Osteocyte (in vitro differentiated cells): ENCODE measurements around the gene CTSC. TPM values are rescaled to one million over a fixed set of nuclear protein-coding genes. Genes with fewer than 3 reads are reported as not detected.

ENCODE experiments used
- DNase-seq: peaks from one replicate; pipeline ENCODE4 v3.0.0; 2021; ENCODE audit warnings: mixed read lengths; ENCODE audit not compliant: unreplicated experiment; ENCODE audit errors: extremely low spot score
- H3K27ac Mint-ChIP-seq: one replicate; pipeline ENCODE4 v1.8.0; 2021; ENCODE audit warnings: mild to moderate bottlenecking, mixed read lengths; ENCODE audit not compliant: unreplicated experiment
- H3K27me3 Mint-ChIP-seq: one replicate; pipeline ENCODE4 v1.8.0; 2021; ENCODE audit warnings: mixed read lengths; ENCODE audit not compliant: unreplicated experiment
- H3K36me3 Mint-ChIP-seq: one replicate; pipeline ENCODE4 v1.8.0; 2021; ENCODE audit warnings: mixed read lengths; ENCODE audit not compliant: unreplicated experiment
- H3K4me1 Mint-ChIP-seq: one replicate; pipeline ENCODE4 v1.8.0; 2021; ENCODE audit warnings: mixed read lengths; ENCODE audit not compliant: unreplicated experiment
- H3K4me3 Mint-ChIP-seq: one replicate; pipeline ENCODE4 v1.8.0; 2021; ENCODE audit warnings: mild to moderate bottlenecking, moderate library complexity, mixed read lengths; ENCODE audit not compliant: unreplicated experiment
- H3K9me3 Mint-ChIP-seq: one replicate; pipeline ENCODE4 v1.8.0; 2021; ENCODE audit warnings: mixed read lengths; ENCODE audit not compliant: unreplicated experiment
- CTCF ChIP-seq: fragments of 200-600 bp; sonication (generic); IDR thresholded peaks from 2 replicates; pipeline ENCODE4 v1.5.0; 2021; ENCODE audit warnings: antibody characterized with exemption, mild to moderate bottlenecking, moderate library complexity
- total RNA-seq: library from RNA; stranded (reverse); gene quantifications from 2 replicates; pipeline ENCODE4 v1.2.1, GENCODE V29; 2021

The CTSC gene
- total RNA-seq, 1 donor from 2014 or later: 1.3 TPM

- Mint-ChIP-seq H3K27ac (no peak overlapping the region), H3K9me3 (peaks cover 15% of the 10 kb centered on the region), H3K4me3 (no peak overlapping the region), H3K36me3 (no peaks in the 10 kb centered on the region), H3K4me1 (no peaks in the 10 kb centered on the region), H3K27me3 (peaks cover 2% of the 10 kb centered on the region)
- TF ChIP-seq CTCF: no peak
- no peak for DNase-seq
Observed at GRCh38 chr11:88266157-88266556, 71.4 kb downstream of the CTSC start.

- no peak for DNase-seq
- H3K36me3 Mint-ChIP-seq: no peaks in the 10 kb centered on the region
- H3K27me3 Mint-ChIP-seq: no peaks in the 10 kb centered on the region
Observed at GRCh38 chr11:88259431-88259830, 78.1 kb downstream of the CTSC start.

GRCh38 chr11:88252208-88252607, 85.3 kb downstream of the CTSC start:
- no peaks in the 10 kb centered on the region for H3K36me3 Mint-ChIP-seq
- no peak overlapping the region for H3K4me3 Mint-ChIP-seq
- no peaks in the 10 kb centered on the region for H3K4me1 Mint-ChIP-seq
- H3K9me3 Mint-ChIP-seq: peaks cover 12% of the 10 kb centered on the region
- H3K27ac Mint-ChIP-seq: no peak overlapping the region
- no peak for DNase-seq
- H3K27me3 Mint-ChIP-seq: no peaks in the 10 kb centered on the region
- no peak for TF ChIP-seq CTCF

More at GRCh38 chr11:88259431-88259830, 78.1 kb downstream of the CTSC start:
- no peaks in the 10 kb centered on the region for H3K4me1 Mint-ChIP-seq
- H3K27ac Mint-ChIP-seq: no peak overlapping the region
- H3K9me3 Mint-ChIP-seq: peaks cover 44% of the 10 kb centered on the region
- no peak overlapping the region for H3K4me3 Mint-ChIP-seq
- TF ChIP-seq CTCF: no peak

- Mint-ChIP-seq H3K9me3 (peaks cover 10% of the 10 kb centered on the region), H3K27ac (no peak overlapping the region), H3K4me1 (no peaks in the 10 kb centered on the region), H3K27me3 (no peaks in the 10 kb centered on the region), H3K36me3 (no peaks in the 10 kb centered on the region), H3K4me3 (no peak overlapping the region)
- TF ChIP-seq CTCF: no peak
- no peak for DNase-seq
Observed at GRCh38 chr11:88250566-88251242, 86.8 kb downstream of the CTSC start.

GRCh38 chr11:88249706-88250105, 87.8 kb downstream of the CTSC start:
- H3K4me1 Mint-ChIP-seq: no peaks in the 10 kb centered on the region
- no peak for TF ChIP-seq CTCF
- no peaks in the 10 kb centered on the region for H3K27me3 Mint-ChIP-seq
- H3K36me3 Mint-ChIP-seq: no peaks in the 10 kb centered on the region
- no peak overlapping the region for H3K4me3 Mint-ChIP-seq
- DNase-seq: no peak
- no peak overlapping the region for H3K27ac Mint-ChIP-seq
- H3K9me3 Mint-ChIP-seq: peaks cover under 1% of the 10 kb centered on the region
